ENCODE results near the gene AKAP13. TPM values are rescaled to one million over a fixed set of nuclear protein-coding genes. Genes with fewer than 3 reads are reported as not detected.

AKAP13 gene
- total and polyA plus RNA-seq, 2 donors (not counting 1 experiment from before 2014, with no cell fraction given): 73.8 to 358 TPM

- Histone ChIP-seq H3K79me2 (ENCODE audit: control insufficient read depth, insufficient read depth, low read length) (peaks cover 49% of the 10 kb centered on the region), H3K36me3 (replicated peaks in 1 of 2; ENCODE audit: control extremely low read depth in 1 of 2, control insufficient read depth in 1 of 2, extremely low read depth in 1 of 2, insufficient read depth in 2 of 2, low read length in 1 of 2) (peaks cover 20 to 35% of the 10 kb centered on the region in 2 experiments), H3K9me3 (ENCODE audit: control extremely low read depth in 1 of 3, control insufficient read depth in 2 of 3, insufficient read depth in 1 of 3, low read length in 2 of 3) (no peaks in the 10 kb centered on the region), H3K4me1 (ENCODE audit: control insufficient read depth in 2 of 2, insufficient read depth in 2 of 2, low read length in 2 of 2) (no peaks in the 10 kb centered on the region), H3K27me3 (replicated peaks in 1 of 4; ENCODE audit: control extremely low read depth in 1 of 4, control insufficient read depth in 3 of 4, insufficient read depth in 4 of 4, low read length in 3 of 4) (no peaks in the 10 kb centered on the region), H2AFZ (ENCODE audit: insufficient read depth, low read depth, low read length, poor library complexity, severe bottlenecking) (no peak overlapping the region), H4K20me1 (ENCODE audit: control insufficient read depth, insufficient read depth, low read length, poor library complexity, severe bottlenecking) (peaks cover 17% of the 10 kb centered on the region), H3K4me3 (ENCODE audit: control extremely low read depth in 1 of 5, extremely low read depth in 1 of 5, insufficient read depth in 1 of 5, low read depth in 2 of 5, low read length in 4 of 5) (no peak overlapping the region), H3K9ac (ENCODE audit: low read length) (no peak overlapping the region), H3K4me2 (replicated peaks; ENCODE audit: low read depth, low read length, poor library complexity, severe bottlenecking) (no peak overlapping the region), H3K27ac (ENCODE audit: low read length in 2 of 2) (no peak overlapping the region)
- WGBS (ENCODE audit: insufficient coverage): 96% methylated on average over 5 of the region's 7 CpGs
- no peak overlapping the region for H3K27ac Mint-ChIP-seq
- intact Hi-C loops (cut with micrococcal nuclease): loop anchor here (10.0 kb wide), 1 partner anchor 127 kb away; no protein-coding TSS in a partner anchor
- no peak overlapping the region for H3K4me3 Mint-ChIP-seq
- POLR2A ChIA-PET: interaction anchor here (0.6 kb wide), 1 partner anchor 88 kb away, joined by 3 read pairs; no protein-coding TSS in a partner anchor
- H3K4me1 Mint-ChIP-seq: peaks cover 15% of the 10 kb centered on the region
- DNase-seq (no peak), ATAC-seq (ENCODE audit: low read depth) (no peak)
- no peak for TF ChIP-seq EZH2 (IDR thresholded peaks at IDR 0.05; ENCODE audit: borderline replicate concordance, insufficient read depth, low read depth, low read length, poor library complexity, severe bottlenecking)
- no peak for TF ChIP-seq CTCF (IDR thresholded peaks at IDR 0.05)
- no peaks in the 10 kb centered on the region for H3K27me3 Mint-ChIP-seq
- H3K9me3 Mint-ChIP-seq (ENCODE audit: insufficient read depth): no peaks in the 10 kb centered on the region
- CTCF ChIA-PET: interaction anchor here (0.9 kb wide), 1 partner anchor 10 kb away, joined by 3 read pairs; no protein-coding TSS in a partner anchor
Measured at GRCh38 chr15:85611361-85611760, 231.0 kb downstream of the AKAP13 start.

GRCh38 chr15:85614059-85614458 lies 233.7 kb downstream of the AKAP13 start:
- Mint-ChIP-seq H3K27ac (no peak overlapping the region), H3K9me3 (ENCODE audit: insufficient read depth) (no peaks in the 10 kb centered on the region), H3K4me1 (peaks cover 8% of the 10 kb centered on the region), H3K4me3 (no peak overlapping the region), H3K27me3 (no peaks in the 10 kb centered on the region)
- TF ChIP-seq EZH2 (IDR thresholded peaks at IDR 0.05; ENCODE audit: borderline replicate concordance, insufficient read depth, low read depth, low read length, poor library complexity, severe bottlenecking): no peak
- TF ChIP-seq CTCF (IDR thresholded peaks at IDR 0.05): no peak
- Histone ChIP-seq H3K9ac (ENCODE audit: low read length) (no peak overlapping the region), H3K27me3 (replicated peaks in 1 of 4; ENCODE audit: control extremely low read depth in 1 of 4, control insufficient read depth in 3 of 4, insufficient read depth in 4 of 4, low read length in 3 of 4) (no peaks in the 10 kb centered on the region), H3K4me1 (ENCODE audit: control insufficient read depth in 2 of 2, insufficient read depth in 2 of 2, low read length in 2 of 2) (peaks cover 12 to 14% of the 10 kb centered on the region in 2 donors), H2AFZ (ENCODE audit: insufficient read depth, low read depth, low read length, poor library complexity, severe bottlenecking) (no peak overlapping the region), H3K4me3 (ENCODE audit: control extremely low read depth in 1 of 5, extremely low read depth in 1 of 5, insufficient read depth in 1 of 5, low read depth in 2 of 5, low read length in 4 of 5) (no peak overlapping the region), H3K79me2 (ENCODE audit: control insufficient read depth, insufficient read depth, low read length) (peaks cover 48% of the 10 kb centered on the region), H3K27ac (ENCODE audit: low read length in 2 of 2) (no peak overlapping the region), H3K36me3 (replicated peaks in 1 of 2; ENCODE audit: control extremely low read depth in 1 of 2, control insufficient read depth in 1 of 2, extremely low read depth in 1 of 2, insufficient read depth in 2 of 2, low read length in 1 of 2) (peaks cover 17 to 29% of the 10 kb centered on the region in 2 experiments), H3K9me3 (ENCODE audit: control extremely low read depth in 1 of 3, control insufficient read depth in 2 of 3, insufficient read depth in 1 of 3, low read length in 2 of 3) (no peaks in the 10 kb centered on the region), H3K4me2 (replicated peaks; ENCODE audit: low read depth, low read length, poor library complexity, severe bottlenecking) (no peak overlapping the region), H4K20me1 (ENCODE audit: control insufficient read depth, insufficient read depth, low read length, poor library complexity, severe bottlenecking) (peaks cover 19% of the 10 kb centered on the region)
- 96% methylated on average over 3 of the region's 5 CpGs for WGBS (ENCODE audit: insufficient coverage)
- ATAC-seq (ENCODE audit: low read depth) (no peak), DNase-seq (no peak)
- ChIA-PET POLR2A (interaction anchor here (0.7 kb wide), 1 partner anchor 109 kb away, joined by 3 read pairs; no protein-coding TSS in a partner anchor), CTCF (interaction anchor here (2.2 kb wide), 1 partner anchor 9 kb away, joined by 6 read pairs; no protein-coding TSS in a partner anchor)
- intact Hi-C loops (cut with micrococcal nuclease): loop anchor here (10.0 kb wide), 1 partner anchor 129 kb away; no protein-coding TSS in a partner anchor

All from B cell (primary cell).